Neural cell (in vitro differentiated cells): Measurements from ENCODE around the gene TSPY1. TPM values are rescaled to one million over a fixed set of nuclear protein-coding genes. Genes with fewer than 3 reads are reported as not detected.
"Not testable (repeated sequence)": the region's sequence is repeated elsewhere in the genome, so short reads cannot be mapped to it uniquely, and the experiment has no call there.

ENCODE experiments used
- H2AFZ ChIP-seq: fragments of 200-600, 300-800 bp; sonication (generic), shearing (Covaris generic); 2 replicates; pipeline ENCODE4 v1.6.0; 2014; ENCODE audit warnings: low read depth, mild to moderate bottlenecking, antibody characterized with exemption, low read length, moderate library complexity
- H3F3A ChIP-seq: fragments of 200-600 bp; shearing (Covaris generic); 2 replicates; pipeline ENCODE4 v1.6.1; 2016; ENCODE audit warnings: mild to moderate bottlenecking, moderate library complexity, mixed read lengths, antibody characterized with exemption, low read length; ENCODE audit not compliant: insufficient read depth, poor library complexity, severe bottlenecking
- H3K27ac ChIP-seq: fragments of 200-600, 300-800 bp; sonication (generic), shearing (Covaris generic); 2 replicates; pipeline ENCODE4 v1.5.1; 2014; ENCODE audit warnings: mild to moderate bottlenecking, low read length, moderate library complexity
- H3K27me3 ChIP-seq: fragments of 300-800, 200-600 bp; sonication (generic), shearing (Covaris generic); 2 replicates; pipeline ENCODE4 v1.6.0; 2014; ENCODE audit warnings: mild to moderate bottlenecking, low read depth, low read length, moderate library complexity; ENCODE audit not compliant: insufficient read depth
- H3K36me3 ChIP-seq: fragments of 300-800, 200-600 bp; sonication (generic), shearing (Covaris generic); 2 replicates; pipeline ENCODE4 v1.5.1; 2014; ENCODE audit warnings: mild to moderate bottlenecking, antibody characterized with exemption, low read length, moderate library complexity; ENCODE audit not compliant: insufficient read depth
- H3K4me2 ChIP-seq: fragments of 300-800, 200-600 bp; sonication (generic), shearing (Covaris generic); 2 replicates; pipeline ENCODE4 v1.6.0; 2014; ENCODE audit warnings: mild to moderate bottlenecking, low read length
- H3K4me3 ChIP-seq: fragments of 300-800, 200-600 bp; sonication (generic), shearing (Covaris generic); 2 replicates; pipeline ENCODE4 v1.5.1; 2014; ENCODE audit warnings: mild to moderate bottlenecking, low read length, moderate library complexity
- H3K79me2 ChIP-seq: fragments of 200-600 bp; shearing (Covaris generic); replicated peaks from 2 replicates; pipeline ENCODE4 v1.6.0; 2014; ENCODE audit warnings: mild to moderate bottlenecking, low read length, moderate library complexity; ENCODE audit not compliant: insufficient read depth
- H3K9ac ChIP-seq: fragments of 300-800, 200-600 bp; sonication (generic), shearing (Covaris generic); 2 replicates; pipeline ENCODE4 v1.6.1; 2016; ENCODE audit warnings: mild to moderate bottlenecking, low read length, mixed read lengths
- H3K9me2 ChIP-seq: fragments of 200-600 bp; shearing (Covaris generic); 2 replicates; pipeline ENCODE4 v1.6.1; 2016; ENCODE audit warnings: mild to moderate bottlenecking, low read length, mixed read lengths; ENCODE audit not compliant: insufficient read depth
- H3K9me3 ChIP-seq: fragments of 200-600, 300-800 bp; sonication (generic), shearing (Covaris generic); 2 replicates; pipeline ENCODE4 v1.6.1; 2016; ENCODE audit warnings: mild to moderate bottlenecking, mixed run types, low read length, moderate library complexity, mixed read lengths
- H4K20me1 ChIP-seq: fragments of 200-600 bp; shearing (Covaris generic); 2 replicates; pipeline ENCODE4 v1.6.1; 2016; ENCODE audit warnings: mild to moderate bottlenecking, mixed run types; ENCODE audit not compliant: insufficient read depth
- polyA minus RNA-seq: library from RNA; depleted of rRNA, polyadenylated mRNA; stranded (reverse); fragments of >200 nt; gene quantifications from 2 replicates; pipeline ENCODE4 v1.2.3, GENCODE V29; 2014
- polyA plus RNA-seq: library from polyadenylated mRNA; depleted of rRNA; stranded (reverse); fragments of >200 nt; gene quantifications from 2 replicates; pipeline ENCODE4 v1.2.3, GENCODE V29; 2014

TSPY1 gene, protein sequence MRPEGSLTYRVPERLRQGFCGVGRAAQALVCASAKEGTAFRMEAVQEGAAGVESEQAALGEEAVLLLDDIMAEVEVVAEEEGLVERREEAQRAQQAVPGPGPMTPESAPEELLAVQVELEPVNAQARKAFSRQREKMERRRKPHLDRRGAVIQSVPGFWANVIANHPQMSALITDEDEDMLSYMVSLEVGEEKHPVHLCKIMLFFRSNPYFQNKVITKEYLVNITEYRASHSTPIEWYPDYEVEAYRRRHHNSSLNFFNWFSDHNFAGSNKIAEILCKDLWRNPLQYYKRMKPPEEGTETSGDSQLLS
- polyA plus RNA-seq = not detected in 2 replicates
- not detected in 2 replicates for polyA minus RNA-seq

DNA sequence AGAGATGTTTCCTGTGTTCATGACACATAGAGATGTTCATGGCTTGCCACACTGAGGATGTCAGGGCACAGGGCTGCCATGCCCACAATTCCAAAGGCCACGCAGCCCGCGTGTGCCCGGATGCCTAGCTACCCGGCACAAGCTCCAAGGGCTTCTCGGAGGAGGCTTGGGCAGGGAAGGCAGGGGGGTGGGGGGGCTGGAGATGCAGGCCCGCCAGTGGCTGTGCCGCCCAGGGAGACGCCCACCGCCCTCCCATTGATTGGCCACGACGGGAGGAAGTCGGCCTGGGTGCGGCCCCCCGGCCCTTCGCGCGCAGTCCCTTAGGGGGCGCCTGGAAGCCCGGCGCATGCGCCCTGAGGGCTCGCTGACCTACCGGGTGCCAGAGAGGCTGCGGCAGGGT lies at the start of gene TSPY1:
TSPY1 (plus strand) TSS at position 301 of the 400 bp plus-strand sequence; CDS start at position 347, 46 bp downstream.
- H3K79me2 ChIP-seq, H3K9ac ChIP-seq, H3K4me2 ChIP-seq: not testable (repeated sequence)

DNA sequence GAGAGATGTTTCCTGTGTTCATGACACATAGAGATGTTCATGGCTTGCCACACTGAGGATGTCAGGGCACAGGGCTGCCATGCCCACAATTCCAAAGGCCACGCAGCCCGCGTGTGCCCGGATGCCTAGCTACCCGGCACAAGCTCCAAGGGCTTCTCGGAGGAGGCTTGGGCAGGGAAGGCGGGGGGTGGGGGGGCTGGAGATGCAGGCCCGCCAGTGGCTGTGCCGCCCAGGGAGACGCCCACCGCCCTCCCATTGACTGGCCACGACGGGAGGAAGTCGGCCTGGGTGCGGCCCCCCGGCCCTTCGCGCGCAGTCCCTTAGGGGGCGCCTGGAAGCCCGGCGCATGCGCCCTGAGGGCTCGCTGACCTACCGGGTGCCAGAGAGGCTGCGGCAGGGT lies 20.2 kb downstream of the TSPY1 start, which contains the start of gene TSPY9:
TSPY9 (plus strand) TSS at position 301 of the 400 bp plus-strand sequence; CDS start at position 347, 46 bp downstream.
- H3F3A ChIP-seq, H3K27me3 ChIP-seq, H3K79me2 ChIP-seq, H3K36me3 ChIP-seq, H3K9me3 ChIP-seq, H3K9me2 ChIP-seq, H3K27ac ChIP-seq, H4K20me1 ChIP-seq, H3K4me2 ChIP-seq, H3K9ac ChIP-seq, H3K4me3 ChIP-seq, H2AFZ ChIP-seq: not testable (repeated sequence)

More for the DNA sequence above, at the start of gene TSPY1:
- not testable (repeated sequence) for H2AFZ ChIP-seq, H3K36me3 ChIP-seq, H3K9me2 ChIP-seq, H4K20me1 ChIP-seq, H3K27ac ChIP-seq, H3K27me3 ChIP-seq, H3F3A ChIP-seq, H3K4me3 ChIP-seq, H3K9me3 ChIP-seq

DNA sequence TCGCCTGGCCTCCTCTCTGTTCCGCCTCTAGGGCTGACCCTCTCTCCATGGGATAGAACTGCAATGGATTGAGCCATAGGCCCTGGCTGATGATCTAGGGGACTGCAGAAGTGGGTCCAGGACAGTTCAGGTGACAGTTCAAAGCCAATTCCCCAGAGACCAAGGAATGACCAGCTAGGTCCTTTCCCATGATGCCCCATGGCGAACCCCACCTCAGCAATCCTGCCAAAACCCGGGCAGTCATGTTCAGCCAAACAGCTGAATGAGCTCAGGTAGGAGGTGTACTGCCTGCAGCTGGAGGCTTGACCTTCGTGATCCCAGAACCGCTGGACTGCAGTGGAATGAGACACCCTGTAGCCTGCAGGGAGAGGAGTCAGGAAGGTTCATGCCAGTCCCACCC lies 37.6 kb downstream of the TSPY1 start:
- not testable (repeated sequence) for H4K20me1 ChIP-seq, H2AFZ ChIP-seq, H3K9ac ChIP-seq, H3K4me3 ChIP-seq, H3F3A ChIP-seq, H3K27ac ChIP-seq, H3K27me3 ChIP-seq, H3K9me2 ChIP-seq, H3K79me2 ChIP-seq, H3K4me2 ChIP-seq, H3K9me3 ChIP-seq, H3K36me3 ChIP-seq

DNA sequence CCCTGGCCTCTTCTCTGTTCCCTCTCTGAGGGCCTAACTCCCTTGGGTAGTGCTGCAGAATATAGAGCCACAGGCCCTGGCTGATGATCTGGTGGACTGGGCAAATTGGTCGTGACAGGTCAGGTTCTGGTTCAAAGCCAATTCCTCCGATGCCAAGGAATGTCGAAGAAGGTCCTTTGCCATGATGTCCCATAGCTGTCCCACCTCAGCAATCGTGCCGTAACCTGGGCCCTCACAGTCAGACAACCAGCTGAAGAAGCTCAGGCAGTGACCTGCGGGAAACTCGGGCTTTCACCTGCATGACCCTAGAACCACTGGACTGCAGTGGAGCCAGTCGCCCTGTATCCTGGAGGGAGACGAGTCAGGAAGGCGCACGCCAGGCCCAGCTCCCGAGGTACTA lies 49.5 kb downstream of the TSPY1 start:
- H3K9me2 ChIP-seq, H2AFZ ChIP-seq, H3K4me2 ChIP-seq, H3K4me3 ChIP-seq, H3K9me3 ChIP-seq, H4K20me1 ChIP-seq, H3F3A ChIP-seq, H3K27ac ChIP-seq, H3K36me3 ChIP-seq, H3K9ac ChIP-seq, H3K79me2 ChIP-seq, H3K27me3 ChIP-seq: not testable (repeated sequence)

Other genes starting within 250 kb of the TSPY1 start
- not detected in 2 replicates for gene TSPY4, start 129.5 kb upstream of the TSPY1 start, polyA plus RNA-seq
- gene TSPY8, start 109.2 kb upstream of the TSPY1 start, polyA plus RNA-seq = not detected in 2 replicates
- not detected in 2 replicates for gene TSPY3, start 68.5 kb upstream of the TSPY1 start, polyA plus RNA-seq
- gene TSPY9, start 20.3 kb downstream of the TSPY1 start, polyA plus RNA-seq = not detected in 2 replicates
- not detected in 2 replicates for gene TSPY10, start 60.9 kb downstream of the TSPY1 start, polyA plus RNA-seq